T-cell (primary cell): ENCODE data around the gene GPR146. TPM values are rescaled to one million over a fixed set of nuclear protein-coding genes. Genes with fewer than 3 reads are reported as not detected.
A peak's percentile ranks its signal among the peaks of the same experiment; 100 is the strongest.

Experiments used
- ATAC-seq, 4 experiments: fragments of 200-7000 bp in 3 of 4; fragments of 150-1000 bp in 1 of 4; cut with Tn5 transposase; replicated peaks in 1 of 4; 1 replicate in 3 of 4; 2 replicates in 1 of 4; pipeline ENCODE4 v1.10.0; 2021; ENCODE audit warnings: moderate library complexity in 3 of 4, mild to moderate bottlenecking in 2 of 4, moderate number of reproducible peaks in 1 of 4
- CTCF ChIA-PET, 2 donors: fragments of 300-600 bp; sonication (Branson Sonifier 250); formaldehyde crosslinking; loops; one replicate each; lab custom pipeline; 2022; ENCODE audit warnings: antibody characterized with exemption in 2 of 2; lab: Charles Lee
- POLR2A ChIA-PET, 2 donors: fragments of 300-600 bp; sonication (Branson Sonifier 250); formaldehyde crosslinking; loops; one replicate each; lab custom pipeline; 2022; ENCODE audit warnings: antibody characterized with exemption in 2 of 2; lab: Charles Lee
- DNase-seq, 35 experiments: peaks; one replicate each; pipeline versions ENCODE4 v3.0.0 to v3.0.0-alpha.2; 2013 to 2023
- H3K27ac ChIP-seq: one replicate; pipeline ENCODE4 v1.5.1; 2013; ENCODE audit warnings: low read length
- H3K27me3 ChIP-seq, 2 experiments: replicated peaks in 1 of 2; 1 replicate in 1 of 2; 2 replicates in 1 of 2; pipeline versions ENCODE4 v1.6.1 to v1.7.0; 2013; ENCODE audit warnings: low read length in 1 of 2, mixed read lengths in 1 of 2; ENCODE audit not compliant: control insufficient read depth in 2 of 2, insufficient read depth in 2 of 2; ENCODE audit errors: extremely low read depth in 1 of 2
- H3K36me3 ChIP-seq, 2 donors: 1 replicate in 1 of 2; 2 replicates in 1 of 2; pipeline versions ENCODE4 v1.6.1 to v1.7.0; 2013; ENCODE audit warnings: low read length in 1 of 2; ENCODE audit not compliant: control insufficient read depth in 2 of 2, insufficient read depth in 1 of 2; ENCODE audit errors: extremely low read depth in 1 of 2
- H3K4me1 ChIP-seq, 2 experiments: 1 replicate in 1 of 2; 2 replicates in 1 of 2; pipeline versions ENCODE4 v1.6.1 to v1.7.0; 2013; ENCODE audit warnings: low read length in 2 of 2, mixed read lengths in 1 of 2; ENCODE audit not compliant: insufficient read depth in 2 of 2, control insufficient read depth in 1 of 2; ENCODE audit errors: extremely low read depth in 1 of 2
- H3K4me3 ChIP-seq, 2 donors: 1 replicate in 1 of 2; 2 replicates in 1 of 2; pipeline versions ENCODE4 v1.5.1 to v1.7.0; 2013; ENCODE audit warnings: mild to moderate bottlenecking in 2 of 2, low read length in 1 of 2, moderate library complexity in 1 of 2; ENCODE audit not compliant: control insufficient read depth in 1 of 2; ENCODE audit errors: extremely low read depth in 1 of 2
- H3K9me3 ChIP-seq: 2 replicates; pipeline ENCODE4 v1.7.0; 2013
- H3K27ac Mint-ChIP-seq, 2 donors: one replicate each; pipeline ENCODE4 v1.8.0; 2020 to 2021; ENCODE audit warnings: mild to moderate bottlenecking in 2 of 2, mixed read lengths in 2 of 2
- H3K27me3 Mint-ChIP-seq, 2 donors: one replicate each; pipeline ENCODE4 v1.8.0; 2021 to 2022; ENCODE audit warnings: mixed read lengths in 2 of 2
- H3K36me3 Mint-ChIP-seq: one replicate; pipeline ENCODE4 v1.8.0; 2021; ENCODE audit warnings: mixed read lengths
- H3K4me1 Mint-ChIP-seq, 3 donors: one replicate each; pipeline ENCODE4 v1.8.0; 2020 to 2022; ENCODE audit warnings: mixed read lengths in 3 of 3, mild to moderate bottlenecking in 1 of 3
- H3K4me3 Mint-ChIP-seq, 3 donors: one replicate each; pipeline ENCODE4 v1.8.0; 2020 to 2022; ENCODE audit warnings: mild to moderate bottlenecking in 3 of 3, mixed read lengths in 3 of 3, moderate library complexity in 3 of 3
- H3K9me3 Mint-ChIP-seq, 3 donors: one replicate each; pipeline ENCODE4 v1.8.0; 2020 to 2022; ENCODE audit warnings: mixed read lengths in 3 of 3
- WGBS: methylation state at CpG from one replicate; pipeline ENCODE4 v1.1.5; 2013; ENCODE audit warnings: missing lambda C conversion rate; ENCODE audit not compliant: insufficient coverage; 5-methylcytosine and 5-hydroxymethylcytosine counted together
- total RNA-seq, 35 experiments: library from RNA in 6 of 35; stranded (reverse) in 6 of 35; fragments of 120-200 nt in 1 of 35; gene quantifications; one replicate each; pipeline versions ENCODE4 v1.2.1 to v1.2.4 and lab custom pipeline; 2013 to 2026

Gene GPR146
- total RNA-seq, 5 donors from 2014 or later (not counting 1 experiment from before 2014, with no cell fraction given): 11.9 to 14.7 (median 13.0) TPM

DNA sequence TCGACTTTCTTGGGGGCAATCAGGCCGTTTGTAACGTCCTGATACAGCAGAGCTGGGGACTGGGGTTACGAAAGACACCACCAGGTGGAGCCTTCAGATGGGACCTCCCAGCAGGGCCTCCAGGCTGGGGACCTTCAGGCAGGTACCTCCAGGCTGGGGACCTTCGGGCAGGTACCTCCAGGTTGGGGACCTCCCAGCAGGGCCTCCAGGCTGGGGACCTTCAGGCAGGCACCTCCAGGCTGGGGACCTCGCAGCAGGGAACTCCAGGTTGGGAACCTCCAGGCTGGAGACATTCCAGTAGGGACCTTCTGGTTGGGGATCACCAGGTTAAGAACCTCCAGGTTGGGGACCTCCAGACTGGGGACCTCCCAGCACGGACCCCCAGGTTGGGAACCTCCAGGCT is 23.5 kb upstream of the GPR146 start:
- H3K4me3 ChIP-seq: no peak overlapping the region
- Mint-ChIP-seq H3K4me1 (peaks cover 8 to 32% (median 23%) of the 10 kb centered on the region in 3 donors), H3K27me3 (no peaks in the 10 kb centered on the region), H3K36me3 (peaks cover 21% of the 10 kb centered on the region), H3K9me3 (no peaks in the 10 kb centered on the region), H3K27ac (no peak overlapping the region), H3K4me3 (no peak overlapping the region)
- no peak overlapping the region for H3K27ac ChIP-seq
- POLR2A ChIA-PET: no interaction called here
- no peaks in the 10 kb centered on the region for H3K9me3 ChIP-seq
- peaks cover 0 to 15% of the 10 kb centered on the region in 2 donors for H3K36me3 ChIP-seq
- no peaks in the 10 kb centered on the region for H3K27me3 ChIP-seq
- ATAC-seq (peak in 1 of 4 experiments; percentile 46), DNase-seq (peak in 1 of 35 experiments; percentile 30)
- CTCF ChIA-PET: no interaction called here
- WGBS: 92% methylated on average over 7 of the region's 7 CpGs
- peaks cover 0 to 10% of the 10 kb centered on the region in 2 experiments for H3K4me1 ChIP-seq

DNA sequence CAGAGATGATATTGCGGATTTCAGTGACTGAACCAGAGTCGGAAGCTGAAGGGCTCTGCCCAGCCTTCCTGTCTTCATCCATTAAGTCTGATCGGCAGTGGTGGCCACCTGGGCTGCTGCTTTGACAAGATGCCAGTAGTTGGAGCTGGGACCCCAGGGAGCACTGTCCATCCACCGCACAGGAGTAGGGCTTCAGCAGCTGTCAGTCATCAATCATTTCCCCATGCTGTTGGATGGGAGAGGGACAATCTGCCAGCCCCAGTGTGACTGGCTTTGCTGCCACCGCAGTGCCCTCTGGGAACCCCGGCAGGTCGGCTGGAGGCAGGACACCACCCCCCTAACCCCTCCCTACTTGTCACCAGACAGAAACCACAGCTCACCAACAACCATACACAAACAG is 23.0 kb upstream of the GPR146 start:
- no peaks in the 10 kb centered on the region for H3K9me3 Mint-ChIP-seq
- peaks cover 12 to 35% (median 28%) of the 10 kb centered on the region in 3 donors for H3K4me1 Mint-ChIP-seq
- ChIA-PET POLR2A (no interaction called here), CTCF (no interaction called here)
- H3K36me3 Mint-ChIP-seq: peaks cover 24% of the 10 kb centered on the region
- peaks cover 0 to 10% of the 10 kb centered on the region in 2 experiments for H3K4me1 ChIP-seq
- no peak overlapping the region for H3K27ac Mint-ChIP-seq
- H3K4me3 Mint-ChIP-seq: no peak overlapping the region
- no peak overlapping the region for H3K27ac ChIP-seq
- WGBS: 97% methylated on average over 5 of the region's 7 CpGs
- H3K9me3 ChIP-seq: no peaks in the 10 kb centered on the region
- DNase-seq (no peak), ATAC-seq (no peak)
- peaks cover 0 to 15% of the 10 kb centered on the region in 2 donors for H3K36me3 ChIP-seq
- H3K4me3 ChIP-seq: no peak overlapping the region
- no peaks in the 10 kb centered on the region for H3K27me3 Mint-ChIP-seq
- no peaks in the 10 kb centered on the region for H3K27me3 ChIP-seq

DNA sequence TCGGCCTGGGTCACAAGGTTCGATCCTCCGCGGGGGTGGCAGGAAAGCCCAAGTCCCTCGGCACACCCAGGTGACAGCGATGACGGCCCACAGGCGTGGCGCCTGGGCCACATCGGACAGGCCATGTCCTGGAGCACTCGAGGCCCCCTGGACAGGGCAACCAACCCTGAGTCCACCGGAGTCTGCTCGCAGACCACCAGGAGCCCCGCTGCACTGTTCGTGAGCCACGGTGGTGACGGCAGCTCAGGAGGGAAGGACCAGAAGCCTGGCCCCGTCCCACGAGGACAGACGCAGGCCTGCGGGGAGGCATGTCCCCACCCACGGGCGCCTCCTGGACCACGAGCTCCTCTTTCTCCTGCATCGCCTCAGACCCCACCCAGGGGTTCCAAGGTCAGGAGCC is 22.4 kb upstream of the GPR146 start:
- DNase-seq (no peak), ATAC-seq (no peak)
- 91% methylated on average over 25 of the region's 25 CpGs for WGBS
- Histone ChIP-seq H3K27me3 (no peaks in the 10 kb centered on the region), H3K27ac (no peak overlapping the region), H3K36me3 (peaks cover 0 to 15% of the 10 kb centered on the region in 2 donors), H3K4me3 (no peak overlapping the region), H3K9me3 (no peaks in the 10 kb centered on the region), H3K4me1 (peaks cover 0 to 13% of the 10 kb centered on the region in 2 experiments)
- Mint-ChIP-seq H3K36me3 (peaks cover 25% of the 10 kb centered on the region), H3K27ac (no peak overlapping the region), H3K9me3 (no peaks in the 10 kb centered on the region), H3K27me3 (no peaks in the 10 kb centered on the region), H3K4me1 (peaks cover 12 to 40% (median 33%) of the 10 kb centered on the region in 3 donors), H3K4me3 (no peak overlapping the region)
- POLR2A ChIA-PET: no interaction called here
- CTCF ChIA-PET: no interaction called here

DNA sequence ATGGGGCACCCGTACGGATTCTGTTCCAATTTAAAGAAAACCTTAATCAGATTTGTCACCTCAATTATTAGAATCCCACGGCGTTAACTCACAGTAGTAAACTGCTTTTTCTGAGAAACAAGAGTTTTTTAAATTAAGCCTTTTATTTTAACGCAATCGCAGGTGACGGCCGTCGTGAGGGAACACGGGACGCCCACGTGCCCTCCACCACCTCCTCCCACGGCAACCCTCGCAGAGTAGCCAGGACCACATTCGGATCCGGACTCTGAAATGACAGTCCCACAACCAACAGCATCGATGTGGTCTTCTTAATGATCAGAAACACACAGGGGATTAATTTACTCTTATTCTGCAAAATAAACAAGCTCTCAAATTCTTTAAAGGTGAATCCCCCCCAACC is 22.0 kb upstream of the GPR146 start:
- Histone ChIP-seq H3K36me3 (peaks cover 0 to 15% of the 10 kb centered on the region in 2 donors), H3K4me3 (no peak overlapping the region), H3K27me3 (no peaks in the 10 kb centered on the region), H3K27ac (no peak overlapping the region), H3K4me1 (peaks cover 0 to 15% of the 10 kb centered on the region in 2 experiments), H3K9me3 (no peaks in the 10 kb centered on the region)
- H3K27me3 Mint-ChIP-seq: no peaks in the 10 kb centered on the region
- 98% methylated on average over 17 of the region's 17 CpGs for WGBS
- no peaks in the 10 kb centered on the region for H3K9me3 Mint-ChIP-seq
- peaks cover 12 to 43% (median 37%) of the 10 kb centered on the region in 3 donors for H3K4me1 Mint-ChIP-seq
- no peak for ATAC-seq
- no peak overlapping the region for H3K4me3 Mint-ChIP-seq
- DNase-seq: no peak
- CTCF ChIA-PET: no interaction called here
- no peak overlapping the region for H3K27ac Mint-ChIP-seq
- peaks cover 25% of the 10 kb centered on the region for H3K36me3 Mint-ChIP-seq
- POLR2A ChIA-PET: no interaction called here

DNA sequence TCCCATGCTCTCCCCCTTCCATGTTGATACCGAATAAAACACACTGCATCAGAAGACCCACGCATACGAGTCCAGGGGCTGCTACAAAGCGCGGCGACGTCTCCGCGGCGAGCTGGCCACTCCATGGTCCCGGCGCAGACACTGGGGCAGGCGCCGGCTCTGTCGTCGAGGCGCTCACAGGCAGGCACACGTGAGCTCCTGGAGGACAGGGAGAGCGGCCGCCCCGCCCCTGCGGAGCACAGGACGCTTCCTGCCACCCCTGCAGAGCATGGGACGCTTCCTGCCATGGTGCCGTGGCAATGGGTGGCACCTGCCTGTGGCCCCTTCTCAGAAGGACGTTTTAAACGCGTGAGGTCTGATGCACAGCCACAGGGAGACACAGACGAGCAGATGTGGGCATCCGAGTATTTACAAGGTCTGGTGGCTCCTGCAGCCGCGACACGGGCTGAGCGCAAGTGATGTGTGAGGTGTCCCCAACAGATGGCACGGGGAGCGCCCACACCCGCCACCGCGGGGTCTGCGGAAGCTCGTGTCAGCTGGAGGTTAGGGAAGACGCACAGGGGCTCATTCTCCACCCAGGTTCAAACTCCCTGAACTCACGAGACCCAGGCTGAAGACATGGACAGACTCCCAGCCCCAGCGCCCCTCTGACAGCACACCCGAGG is 21.4 kb upstream of the GPR146 start:
- H3K4me1 Mint-ChIP-seq: peaks cover 11 to 44% (median 37%) of the 10 kb centered on the region in 3 donors
- no peaks in the 10 kb centered on the region for H3K9me3 Mint-ChIP-seq
- no peaks in the 10 kb centered on the region for H3K9me3 ChIP-seq
- CTCF ChIA-PET: no interaction called here
- no peak overlapping the region for H3K4me3 Mint-ChIP-seq
- peak in 1 of 35 experiments; percentile 35 for DNase-seq
- POLR2A ChIA-PET: no interaction called here
- no peak for ATAC-seq
- H3K27ac ChIP-seq: no peak overlapping the region
- no peak overlapping the region for H3K27ac Mint-ChIP-seq
- H3K4me3 ChIP-seq: no peak overlapping the region
- H3K36me3 ChIP-seq: peaks cover 0 to 15% of the 10 kb centered on the region in 2 donors
- no peaks in the 10 kb centered on the region for H3K27me3 Mint-ChIP-seq
- H3K27me3 ChIP-seq: no peaks in the 10 kb centered on the region
- WGBS: 92% methylated on average over 38 of the region's 45 CpGs
- H3K4me1 ChIP-seq: peaks cover 0 to 18% of the 10 kb centered on the region in 2 experiments
- peaks cover 24% of the 10 kb centered on the region for H3K36me3 Mint-ChIP-seq

DNA sequence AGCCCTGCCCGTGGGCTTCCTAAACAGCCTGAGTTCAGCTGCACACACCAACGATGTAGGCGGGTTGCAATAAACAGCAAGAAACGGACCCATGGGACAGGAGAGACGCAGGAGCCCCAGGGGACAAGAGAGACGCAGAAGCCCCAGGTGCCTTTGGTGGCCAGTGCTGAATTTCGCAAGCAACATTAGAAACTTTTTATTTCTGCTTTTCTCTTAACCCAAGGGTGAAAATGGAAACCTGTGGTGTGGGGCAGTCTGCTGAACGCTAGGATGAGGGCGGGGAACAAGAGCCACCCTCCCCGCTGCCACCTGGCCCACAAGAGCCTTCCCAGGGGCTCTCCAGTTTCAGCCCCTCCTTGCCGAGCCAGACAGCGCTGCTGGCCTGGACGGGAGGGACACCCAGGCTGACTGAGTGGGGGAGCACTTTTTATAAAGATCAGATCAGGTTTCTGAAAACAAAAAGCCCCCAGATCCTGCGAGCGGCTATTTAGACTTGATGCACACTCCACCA is 20.0 kb upstream of the GPR146 start:
- peaks cover 13 to 43% (median 31%) of the 10 kb centered on the region in 3 donors for H3K4me1 Mint-ChIP-seq
- WGBS: 88% methylated on average over 7 of the region's 15 CpGs
- Histone ChIP-seq H3K4me1 (peaks cover 0 to 20% of the 10 kb centered on the region in 2 experiments), H3K27me3 (no peaks in the 10 kb centered on the region), H3K27ac (no peak overlapping the region), H3K36me3 (peaks cover 0 to 15% of the 10 kb centered on the region in 2 donors), H3K4me3 (no peak overlapping the region), H3K9me3 (no peaks in the 10 kb centered on the region)
- CTCF ChIA-PET: no interaction called here
- H3K9me3 Mint-ChIP-seq: no peaks in the 10 kb centered on the region
- POLR2A ChIA-PET: no interaction called here
- peaks cover 20% of the 10 kb centered on the region for H3K36me3 Mint-ChIP-seq
- no peak overlapping the region for H3K27ac Mint-ChIP-seq
- H3K4me3 Mint-ChIP-seq: no peak overlapping the region
- no peaks in the 10 kb centered on the region for H3K27me3 Mint-ChIP-seq
- ATAC-seq (no peak), DNase-seq (no peak)
